Activated CD8-positive, alpha-beta memory T cell treated with anti-CD3 and anti-CD28 coated beads for 36 hours (primary cell): ENCODE results near the gene SLX4. TPM values are rescaled to one million over a fixed set of nuclear protein-coding genes. Genes with fewer than 3 reads are reported as not detected.

Experiments
- CTCF ChIA-PET: fragments of 350-600 bp; sonication (Branson Sonifier 250); formaldehyde crosslinking; loops from one replicate; lab custom pipeline; 2021; ENCODE audit warnings: antibody characterized with exemption; lab: Charles Lee
- POLR2A ChIA-PET: fragments of 350-600 bp; sonication (Branson Sonifier 250); formaldehyde crosslinking; loops from one replicate; lab custom pipeline; 2021; ENCODE audit warnings: antibody characterized with exemption; lab: Charles Lee
- total RNA-seq, 2 experiments: library from RNA; stranded (reverse); gene quantifications; one replicate each; pipeline ENCODE4 v1.2.3, GENCODE V29; 2021

The SLX4 gene
- total RNA-seq, 2 experiments from 2014 or later, result 11.5 to 12.5 TPM

DNA sequence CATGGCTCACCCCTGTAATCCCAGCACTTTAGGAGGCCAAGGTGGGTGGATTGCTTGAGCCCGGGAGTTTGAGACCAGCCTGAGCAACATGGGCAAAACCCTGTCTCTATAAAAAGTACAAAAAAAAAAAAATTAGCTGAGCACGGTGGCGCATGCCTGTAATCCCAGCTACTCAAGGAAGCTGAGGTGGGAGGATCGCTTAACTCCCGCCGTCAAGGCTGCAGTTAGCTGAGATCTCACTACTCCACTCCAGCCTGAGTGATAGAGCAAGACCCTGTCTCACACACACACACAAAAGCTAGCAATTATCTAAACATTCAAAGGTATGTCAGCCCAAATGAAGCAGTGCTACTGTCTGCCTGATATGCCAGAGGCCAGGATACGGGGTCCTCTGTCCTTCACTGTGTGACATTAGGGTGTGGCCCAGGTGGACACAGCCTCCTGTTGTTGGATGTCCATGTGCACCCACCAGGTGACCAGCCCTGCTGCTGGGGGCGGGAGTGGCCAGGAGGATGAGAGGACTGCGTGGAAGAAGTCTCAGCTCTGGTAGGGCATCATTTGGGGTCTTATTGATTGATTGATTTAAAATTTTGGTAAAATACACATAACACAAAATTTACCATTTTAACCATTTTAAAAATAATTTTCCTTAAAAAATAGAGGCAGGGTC, 38.1 kb downstream of the SLX4 start:
- ChIA-PET CTCF (no interaction called here), POLR2A (interaction anchor here (0.6 kb wide), 2 partner anchors 394 to 698 kb away, joined by 3 to 7 read pairs; no protein-coding TSS in a partner anchor)

GRCh38 chr16:3570420-3571062, 40.9 kb downstream of the SLX4 start:
- ChIA-PET CTCF (interaction anchor here (0.7 kb wide), 2 partner anchors 106 to 188 kb away, joined by 3 to 4 read pairs; no protein-coding TSS in a partner anchor), POLR2A (no interaction called here)

GRCh38 chr16:3569851-3570250, 41.6 kb downstream of the SLX4 start:
- CTCF ChIA-PET, result no interaction called here

GRCh38 chr16:3566990-3567389, 44.4 kb downstream of the SLX4 start:
- POLR2A ChIA-PET, result interaction anchor here (0.6 kb wide), 1 partner anchor 71 kb away, joined by 4 read pairs; no protein-coding TSS in a partner anchor
- CTCF ChIA-PET, result interaction anchor here (1.0 to 2.0 kb wide), 2 partner anchors 17 to 45 kb away, joined by 4 read pairs; partner anchors contain the start of gene SLX4

More at GRCh38 chr16:3569851-3570250, 41.6 kb downstream of the SLX4 start:
- POLR2A ChIA-PET, result no interaction called here

- POLR2A ChIA-PET, result no interaction called here
- CTCF ChIA-PET, result interaction anchor here (0.6 kb wide), 1 partner anchor 9 kb away, joined by 4 read pairs; no protein-coding TSS in a partner anchor
Observed at GRCh38 chr16:3564889-3565141, 46.6 kb downstream of the SLX4 start.

GRCh38 chr16:3564130-3564888, 47.1 kb downstream of the SLX4 start:
- CTCF ChIA-PET, result no interaction called here
- POLR2A ChIA-PET, result no interaction called here

GRCh38 chr16:3562914-3563480, 48.4 kb downstream of the SLX4 start:
- CTCF ChIA-PET, result interaction anchor here (0.6 kb wide), 1 partner anchor 59 kb away, joined by 3 read pairs; no protein-coding TSS in a partner anchor

DNA sequence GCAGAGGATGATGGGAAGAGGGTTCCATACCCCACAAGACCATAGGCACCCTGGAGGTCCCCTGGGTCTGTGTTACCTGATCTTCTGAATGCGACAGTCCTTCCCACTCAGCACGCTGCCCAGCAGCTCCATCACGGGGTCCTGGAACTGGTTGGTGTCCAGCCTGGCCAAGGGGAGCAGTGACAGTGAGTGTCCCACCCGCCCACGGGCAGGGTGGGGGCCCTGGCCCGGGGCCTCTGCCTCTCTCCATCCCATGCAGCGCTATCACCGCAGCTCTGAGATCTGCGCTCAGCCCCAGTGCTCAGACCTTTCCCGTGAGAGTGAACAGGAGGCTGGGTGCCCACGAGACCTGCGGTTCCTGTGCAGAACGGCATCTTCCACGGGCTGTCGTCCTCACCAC, 49.8 kb downstream of the SLX4 start:
- CTCF ChIA-PET, result no interaction called here
- POLR2A ChIA-PET, result no interaction called here

More at GRCh38 chr16:3562914-3563480, 48.4 kb downstream of the SLX4 start:
- POLR2A ChIA-PET, result no interaction called here

DNA sequence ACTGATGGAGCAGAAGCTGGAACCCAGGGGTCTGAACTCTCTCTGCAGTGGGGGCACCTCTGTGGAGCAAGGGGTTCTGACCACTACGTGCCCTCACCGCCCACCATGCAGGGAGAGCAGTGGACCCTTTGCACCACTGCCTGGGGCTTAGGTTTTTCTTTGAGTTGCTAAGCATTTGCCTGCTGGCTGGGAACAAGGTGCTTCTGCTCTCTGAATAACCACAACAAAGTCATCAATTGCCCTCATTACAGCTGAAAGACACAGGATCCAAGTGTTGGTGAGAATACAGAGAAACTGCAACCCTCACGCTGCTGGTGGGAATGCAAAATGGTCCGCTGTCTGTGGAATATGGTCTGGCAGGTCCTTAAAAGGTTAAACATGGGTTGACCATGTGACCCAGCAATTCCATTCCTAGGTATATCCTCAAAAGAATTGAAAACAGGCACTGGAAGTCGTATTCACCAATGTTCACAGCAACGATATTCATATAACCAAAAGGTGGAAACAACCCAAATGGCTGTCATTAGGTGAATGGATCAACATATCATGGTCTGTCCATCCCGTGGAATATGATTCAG, 57.0 kb downstream of the SLX4 start:
- CTCF ChIA-PET, result no interaction called here

DNA sequence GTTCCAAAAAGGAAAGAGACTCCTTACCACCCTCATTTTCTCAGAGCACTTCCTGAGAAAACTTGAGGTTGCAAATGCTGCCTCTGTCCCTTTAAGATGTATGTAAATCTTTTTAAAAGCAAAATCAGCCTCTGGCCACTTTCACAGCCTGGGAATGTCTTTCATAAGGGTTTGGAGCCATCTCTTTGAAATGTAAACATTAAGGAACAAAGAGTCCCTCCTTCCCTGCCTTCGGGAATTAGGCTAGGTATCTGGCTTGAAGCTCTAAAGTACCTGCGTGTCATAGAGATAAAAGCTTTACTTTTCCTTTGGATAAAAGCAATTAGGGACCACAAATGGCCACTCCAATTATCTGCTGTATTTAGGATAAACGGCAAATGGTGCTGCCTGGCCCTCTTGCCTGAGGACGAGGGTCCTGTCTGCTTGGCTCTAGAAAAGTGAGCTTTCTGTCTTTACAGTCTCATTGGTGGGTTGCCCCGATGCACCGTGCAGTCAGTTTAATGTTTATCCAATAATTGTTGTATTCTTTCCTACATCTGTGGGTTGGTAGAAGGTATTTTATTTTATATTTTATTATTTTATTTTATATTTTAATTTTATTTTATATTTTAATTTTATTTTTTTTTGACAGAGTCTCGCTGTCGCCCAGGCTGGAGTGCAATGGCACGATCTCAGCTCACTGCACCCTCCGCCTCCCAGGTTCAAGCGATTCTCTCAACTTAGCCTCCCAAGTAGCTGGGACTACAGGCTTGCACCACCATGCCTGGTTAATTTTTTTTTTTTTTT, 58.1 kb downstream of the SLX4 start:
- POLR2A ChIA-PET, result no interaction called here
- CTCF ChIA-PET, result no interaction called here

More for the DNA sequence above, 57.0 kb downstream of the SLX4 start:
- POLR2A ChIA-PET, result no interaction called here

- POLR2A ChIA-PET, result no interaction called here
- CTCF ChIA-PET, result interaction anchor here (0.7 kb wide), 1 partner anchor 16 kb away, joined by 4 read pairs; no protein-coding TSS in a partner anchor
Observed at GRCh38 chr16:3550851-3551847, 60.3 kb downstream of the SLX4 start.

GRCh38 chr16:3549906-3550305, 61.5 kb downstream of the SLX4 start:
- CTCF ChIA-PET, result interaction anchor here (0.7 kb wide), 1 partner anchor 17 kb away, joined by 4 read pairs; no protein-coding TSS in a partner anchor
- POLR2A ChIA-PET, result no interaction called here

DNA sequence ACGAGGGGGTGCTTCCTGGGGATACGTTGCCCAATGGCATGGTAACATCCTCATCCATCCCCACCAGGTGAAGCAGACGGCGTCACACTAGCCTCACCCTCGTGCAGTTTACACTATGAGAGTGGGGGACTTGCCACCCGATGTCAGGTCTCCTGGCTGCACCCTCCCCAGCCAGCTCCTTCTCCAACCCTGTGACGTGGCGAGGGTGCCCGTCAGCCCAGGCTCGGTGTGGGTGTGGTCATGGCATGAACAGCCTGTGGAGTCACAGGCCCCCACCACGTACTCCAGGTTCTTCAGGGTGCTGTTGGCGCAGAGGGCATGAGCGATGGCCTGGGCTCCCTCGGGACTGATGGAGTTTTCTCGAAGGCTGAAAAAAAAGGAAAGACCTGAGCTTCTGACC, 62.5 kb downstream of the SLX4 start:
- POLR2A ChIA-PET, result no interaction called here
- CTCF ChIA-PET, result no interaction called here

- ChIA-PET POLR2A (no interaction called here), CTCF (no interaction called here)
Observed at GRCh38 chr16:3548445-3548844, 63.0 kb downstream of the SLX4 start.

GRCh38 chr16:3546986-3547682, 64.3 kb downstream of the SLX4 start:
- ChIA-PET CTCF (no interaction called here), POLR2A (no interaction called here)

GRCh38 chr16:3542601-3543373, 68.6 kb downstream of the SLX4 start:
- ChIA-PET POLR2A (no interaction called here), CTCF (interaction anchor here (0.6 kb wide), 1 partner anchor 26 kb away, joined by 3 read pairs; no protein-coding TSS in a partner anchor)
